Aorta (tissue), 5 donors: ENCODE data around the gene REG1B. TPM values are rescaled to one million over a fixed set of nuclear protein-coding genes. Genes with fewer than 3 reads are reported as not detected.

Experiments
- ATAC-seq: fragments of 200-7000 bp; cut with Tn5 transposase; one replicate; pipeline ENCODE4 v1.9.1; 2022; ENCODE audit warnings: moderate library complexity; ENCODE audit not compliant: low FRiP score
- DNase-seq, 2 donors: peaks; one replicate each; pipeline ENCODE4 v3.0.0-alpha.2; 2020
- H3K27ac ChIP-seq, 2 donors: one replicate each; pipeline ENCODE4 v1.5.1; 2013; ENCODE audit warnings: low read length in 2 of 2, mild to moderate bottlenecking in 2 of 2, moderate library complexity in 2 of 2, control low read depth in 1 of 2, inconsistent platforms in 1 of 2, low read depth in 1 of 2
- H3K27me3 ChIP-seq, 2 donors: one replicate each; pipeline ENCODE4 v1.6.1; 2013; ENCODE audit warnings: control low read depth in 1 of 2, low read length in 1 of 2, mild to moderate bottlenecking in 1 of 2, moderate library complexity in 1 of 2; ENCODE audit not compliant: insufficient read depth in 2 of 2, control insufficient read depth in 1 of 2
- H3K36me3 ChIP-seq, 2 donors: one replicate each; pipeline ENCODE4 v1.6.1; 2013; ENCODE audit warnings: control low read depth in 1 of 2, low read length in 1 of 2, mild to moderate bottlenecking in 1 of 2; ENCODE audit not compliant: insufficient read depth in 2 of 2, control insufficient read depth in 1 of 2
- H3K4me1 ChIP-seq, 2 donors: one replicate each; pipeline ENCODE4 v1.6.1; 2013; ENCODE audit warnings: low read length in 2 of 2, control low read depth in 1 of 2, mild to moderate bottlenecking in 1 of 2, moderate library complexity in 1 of 2; ENCODE audit not compliant: insufficient read depth in 2 of 2, control insufficient read depth in 1 of 2
- H3K4me3 ChIP-seq, 2 donors: one replicate each; pipeline ENCODE4 v1.5.1; 2013; ENCODE audit warnings: low read length in 2 of 2, control low read depth in 1 of 2, mild to moderate bottlenecking in 1 of 2
- H3K9me3 ChIP-seq: one replicate; pipeline ENCODE4 v1.6.1; 2013; ENCODE audit warnings: mild to moderate bottlenecking, low read length; ENCODE audit not compliant: control insufficient read depth
- WGBS, 2 donors: extraction: QIAGEN DNeasy Blood & Tissue Kit; methylation state at CpG; one replicate each; pipeline ENCODE4 v1.1.7; 2013; 5-methylcytosine and 5-hydroxymethylcytosine counted together
- intact Hi-C, 2 donors: fragments of 100-400 bp; cut with DNase I; formaldehyde crosslinking; loops; one replicate each; pipeline versions ENCODE4 v1.14.2 to v1.15.0; 2022
- polyA plus RNA-seq, 2 donors: library from polyadenylated mRNA; stranded (reverse); fragments of 200-250 nt; gene quantifications; one replicate each; pipeline ENCODE4 v1.2.3, GENCODE V29; 2013
- total RNA-seq, 2 donors: library from RNA; stranded (reverse); fragmentation: NEBNext Ultra II Directional; extraction: Animal tissue kit (Norgen Biotek cat#: 25700); gene quantifications; one replicate each; pipeline ENCODE4 v1.2.1, GENCODE V29; 2021
- donor health status: healthy with polysubstance abuse.
- donor health status: Bipolar disorder and iron deficiency.
- donor health status: DM: no; HTN: no; CAD: no.
- donor health status: DM: no; HTN: no; CAD: no.
- donor health status: DM: yes; HTN: yes; CAD: no.

REG1B gene
- total and polyA plus RNA-seq, 4 donors = 3.8 to 16.4 (median 4.9) TPM

DNA sequence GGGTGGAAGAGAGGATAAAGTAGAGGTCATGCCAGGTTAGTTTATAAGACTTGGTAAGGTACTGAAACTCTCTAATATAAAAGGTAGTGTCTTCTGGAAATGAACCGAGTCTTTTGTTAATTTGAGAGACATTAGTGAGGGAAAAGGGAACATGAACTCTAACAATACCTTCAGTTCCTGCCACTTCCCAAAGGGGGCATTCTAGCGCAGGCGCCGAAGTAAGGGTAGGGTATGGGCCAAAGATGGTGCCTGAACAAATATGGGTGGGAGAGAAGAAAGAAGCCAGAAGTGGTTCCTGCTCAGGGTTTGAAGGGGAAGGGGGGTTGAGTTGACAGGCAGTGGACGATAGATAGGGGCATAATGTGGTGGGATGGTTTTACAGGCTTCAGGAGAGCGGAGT lies 10.1 kb upstream of the REG1B start:
- Histone ChIP-seq H3K4me3 (no peak overlapping the region), H3K4me1 (no peaks in the 10 kb centered on the region), H3K27ac (no peak overlapping the region), H3K36me3 (no peaks in the 10 kb centered on the region), H3K9me3 (peaks cover 1% of the 10 kb centered on the region), H3K27me3 (peaks cover 0 to 1% of the 10 kb centered on the region in 2 donors)
- WGBS, 2 donors = 88 to 90% methylated on average over 6 of the region's 6 CpGs
- intact Hi-C loops = no loop called here
- DNase-seq (no peak), ATAC-seq (no peak)

DNA sequence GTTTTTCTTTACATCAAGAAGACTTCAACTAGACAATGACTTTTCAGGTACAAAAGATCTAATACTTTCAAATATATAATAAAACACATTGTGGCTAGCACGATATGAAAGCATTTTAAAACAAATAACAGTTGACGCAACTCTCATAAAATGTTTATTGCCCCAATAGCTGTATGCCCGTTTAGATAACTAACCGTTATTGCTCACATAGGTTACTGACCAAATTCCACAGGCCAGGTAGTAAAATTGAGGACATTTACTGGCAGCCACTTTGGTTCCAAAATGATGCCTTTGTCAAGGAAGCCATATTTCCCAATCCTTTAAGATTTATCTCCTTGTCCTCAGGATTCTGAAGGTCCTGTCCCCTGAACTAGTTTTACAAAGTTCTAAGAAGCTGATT lies 2.9 kb upstream of the REG1B start:
- H3K36me3 ChIP-seq = no peaks in the 10 kb centered on the region
- WGBS, 2 donors = 89 to 90% methylated on average over 4 of the region's 4 CpGs
- H3K4me3 ChIP-seq = no peak overlapping the region
- peaks cover 2% of the 10 kb centered on the region for H3K9me3 ChIP-seq
- no peaks in the 10 kb centered on the region for H3K4me1 ChIP-seq
- peaks cover 0 to 1% of the 10 kb centered on the region in 2 donors for H3K27me3 ChIP-seq
- H3K27ac ChIP-seq = no peak overlapping the region
- DNase-seq = no peak
- intact Hi-C loops = no loop called here
- ATAC-seq = no peak

DNA sequence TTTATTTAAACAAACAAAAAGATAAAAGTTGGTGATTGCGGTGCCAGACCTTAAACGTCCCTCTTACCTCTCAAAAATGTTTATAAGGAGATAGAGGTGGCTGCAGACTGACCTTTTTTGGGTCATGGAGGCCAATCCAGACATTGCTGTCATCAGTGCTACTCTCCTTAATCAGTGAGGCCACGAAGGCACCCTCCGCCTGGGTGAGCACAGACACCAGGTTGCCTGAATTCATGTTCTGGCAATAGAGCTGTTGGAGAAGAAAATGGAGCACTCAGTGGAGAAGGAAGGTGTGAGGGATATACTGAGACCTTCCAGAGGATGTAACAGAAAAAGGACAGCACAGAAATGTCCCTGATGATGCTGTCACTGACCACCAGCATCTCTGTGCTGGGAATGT lies 1.5 kb downstream of the REG1B start:
- no peaks in the 10 kb centered on the region for H3K4me1 ChIP-seq

DNA sequence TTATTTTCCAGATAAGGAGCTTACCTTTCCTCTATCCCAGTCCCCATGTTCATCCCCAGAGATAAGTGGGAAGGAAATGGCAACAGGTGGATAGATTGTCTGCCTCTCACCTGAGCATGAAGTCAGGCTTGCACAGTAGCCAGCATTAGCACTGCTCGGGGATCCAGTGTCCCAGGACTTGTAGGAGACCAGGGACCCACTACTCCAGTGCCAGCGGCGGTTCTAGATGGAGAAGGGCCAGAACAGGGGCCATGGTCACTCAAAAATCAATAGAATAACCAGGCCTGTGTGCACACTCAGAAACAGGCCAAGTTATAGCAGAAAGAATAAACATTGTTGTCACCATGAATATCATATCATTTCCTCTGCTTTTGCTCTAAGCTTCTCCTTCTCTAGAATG lies 2.4 kb downstream of the REG1B start:
- ATAC-seq (no peak), DNase-seq (no peak)
- Histone ChIP-seq H3K27ac (no peak overlapping the region), H3K4me3 (no peak overlapping the region), H3K36me3 (no peaks in the 10 kb centered on the region), H3K4me1 (no peaks in the 10 kb centered on the region), H3K27me3 (no peaks in the 10 kb centered on the region), H3K9me3 (peaks cover 3% of the 10 kb centered on the region)
- intact Hi-C loops = no loop called here
- WGBS, 2 donors = 74 to 82% methylated on average over 3 of the region's 3 CpGs

More for the DNA sequence above, 1.5 kb downstream of the REG1B start:
- Histone ChIP-seq H3K27ac (no peak overlapping the region), H3K9me3 (peaks cover 3% of the 10 kb centered on the region), H3K27me3 (no peaks in the 10 kb centered on the region), H3K4me3 (no peak overlapping the region), H3K36me3 (no peaks in the 10 kb centered on the region)
- DNase-seq (no peak), ATAC-seq (no peak)
- intact Hi-C loops = no loop called here
- WGBS, 2 donors = 63 to 66% methylated on average over 4 of the region's 4 CpGs

DNA sequence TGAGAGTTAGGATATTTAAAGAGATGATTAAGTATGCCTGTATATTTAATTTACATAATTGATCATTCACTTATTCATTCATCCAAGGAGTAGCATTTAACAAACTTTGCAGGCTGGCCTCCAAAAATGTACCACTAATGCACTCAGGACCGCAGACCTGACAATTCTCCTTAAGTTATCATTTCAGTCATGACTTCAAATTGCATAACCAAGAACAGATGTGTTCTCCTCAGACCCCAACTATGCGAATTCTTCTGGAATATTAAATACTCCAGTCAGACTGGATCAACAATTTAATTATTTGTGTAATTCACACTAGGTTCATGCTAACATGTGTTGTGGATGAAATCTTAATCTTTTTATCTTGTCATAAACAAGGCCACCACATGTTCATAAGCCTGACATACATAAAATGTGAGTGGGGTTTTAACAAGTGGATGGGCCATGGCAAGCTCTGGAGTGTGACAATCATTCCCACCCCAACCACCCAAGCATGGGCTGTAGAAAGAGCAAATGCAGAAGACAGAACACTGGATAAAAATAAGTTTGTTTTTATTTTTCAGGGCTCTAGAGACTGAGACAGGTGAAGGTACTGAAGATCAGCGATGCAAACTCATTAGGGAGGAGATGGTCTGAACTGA lies 3.2 kb downstream of the REG1B start:
- Histone ChIP-seq H3K4me3 (no peak overlapping the region), H3K27me3 (no peaks in the 10 kb centered on the region), H3K4me1 (no peaks in the 10 kb centered on the region), H3K27ac (no peak overlapping the region), H3K36me3 (no peaks in the 10 kb centered on the region), H3K9me3 (peaks cover 3% of the 10 kb centered on the region)
- WGBS, 2 donors = 69 to 76% methylated on average over 3 of the region's 3 CpGs
- DNase-seq (no peak), ATAC-seq (no peak)
- intact Hi-C loops = no loop called here

DNA sequence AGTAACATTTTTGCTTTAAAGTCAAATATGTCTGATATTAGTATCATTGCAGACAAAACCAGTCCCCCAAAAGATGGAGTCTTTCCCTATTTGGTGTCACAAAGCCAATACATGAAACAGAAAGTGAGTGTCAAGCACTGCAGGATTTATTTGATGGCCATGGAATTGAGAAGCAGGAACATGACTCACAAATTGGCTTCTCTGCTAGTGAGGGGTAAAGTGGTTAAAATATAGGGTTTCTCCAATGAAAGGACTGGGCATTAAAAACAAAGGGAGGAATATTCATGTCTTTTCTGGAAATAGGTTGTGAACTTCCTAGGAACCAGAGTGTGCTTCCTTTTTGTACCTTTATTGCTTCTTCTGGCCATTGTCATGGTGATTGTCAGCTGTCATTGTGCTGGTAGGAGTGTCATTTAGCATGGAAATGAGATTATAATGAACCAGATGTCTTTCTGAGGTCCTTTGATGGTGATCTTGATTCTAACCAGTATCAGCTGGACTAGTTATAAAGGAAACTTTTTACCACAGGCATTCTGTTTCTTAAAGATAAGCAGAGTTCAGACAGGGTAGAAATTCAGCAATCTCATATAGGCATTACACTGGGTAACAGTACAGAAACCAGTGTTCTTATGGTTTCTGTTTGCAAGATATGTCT lies 4.1 kb downstream of the REG1B start:
- Histone ChIP-seq H3K27me3 (no peaks in the 10 kb centered on the region), H3K36me3 (no peaks in the 10 kb centered on the region), H3K4me3 (no peak overlapping the region), H3K27ac (no peak overlapping the region), H3K9me3 (peaks cover 3% of the 10 kb centered on the region), H3K4me1 (no peaks in the 10 kb centered on the region)
- DNase-seq (no peak), ATAC-seq (no peak)
- intact Hi-C loops = no loop called here

DNA sequence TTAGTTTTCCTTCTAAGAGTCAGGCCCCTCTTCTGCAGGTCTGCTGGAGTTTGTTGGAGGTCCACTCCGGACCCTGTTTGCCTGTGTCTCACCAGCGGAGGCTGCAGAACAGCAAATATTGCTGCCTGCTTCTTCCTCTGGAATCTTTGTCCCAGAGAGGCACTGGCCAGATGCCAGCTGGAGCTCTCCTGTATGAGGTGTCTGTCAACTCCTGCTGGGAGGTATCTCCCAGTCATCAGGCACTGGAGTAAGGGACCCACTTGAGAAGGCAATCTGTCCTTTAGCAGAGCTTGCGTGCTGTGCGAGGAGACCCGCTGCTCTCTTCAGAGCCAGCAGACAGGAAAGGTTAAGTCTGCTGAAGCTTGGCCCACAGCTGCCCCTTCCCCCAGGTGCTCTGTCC lies 4.8 kb downstream of the REG1B start:
- no peaks in the 10 kb centered on the region for H3K36me3 ChIP-seq
- H3K4me3 ChIP-seq = no peak overlapping the region
- WGBS, 2 donors = 86 to 94% methylated on average over 5 of the region's 5 CpGs
- no peak overlapping the region for H3K27ac ChIP-seq
- DNase-seq (peak in 1 of 2 donors; percentile 53), ATAC-seq (no peak)
- no peaks in the 10 kb centered on the region for H3K4me1 ChIP-seq
- intact Hi-C loops = no loop called here
- peaks cover 2% of the 10 kb centered on the region for H3K9me3 ChIP-seq
- no peaks in the 10 kb centered on the region for H3K27me3 ChIP-seq

DNA sequence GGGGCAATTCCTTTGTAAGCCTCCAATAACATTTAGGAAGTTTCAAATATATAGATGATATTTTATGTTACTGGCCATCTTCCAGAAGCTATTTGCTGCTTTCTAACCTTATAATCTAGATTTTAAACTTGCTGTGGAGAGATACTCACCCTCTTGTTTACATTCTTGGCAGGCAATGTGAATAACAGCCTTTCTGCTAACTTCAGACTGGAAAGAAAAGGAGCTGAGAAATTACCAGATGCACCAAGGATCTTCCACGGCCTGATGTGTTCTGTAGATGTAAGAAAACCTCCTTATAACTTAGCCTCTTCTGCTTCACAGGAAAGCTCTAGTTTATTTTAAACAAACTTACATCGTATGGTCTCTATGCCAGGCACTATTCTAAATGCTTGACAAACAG lies 16.7 kb downstream of the REG1B start:
- Histone ChIP-seq H3K9me3 (no peaks in the 10 kb centered on the region), H3K36me3 (no peaks in the 10 kb centered on the region), H3K27ac (no peak overlapping the region), H3K4me3 (no peak overlapping the region), H3K27me3 (no peaks in the 10 kb centered on the region), H3K4me1 (no peaks in the 10 kb centered on the region)
- 75 to 83% methylated on average over 2 of the region's 2 CpGs for WGBS, 2 donors
- ATAC-seq (no peak), DNase-seq (no peak)
- intact Hi-C loops = no loop called here

DNA sequence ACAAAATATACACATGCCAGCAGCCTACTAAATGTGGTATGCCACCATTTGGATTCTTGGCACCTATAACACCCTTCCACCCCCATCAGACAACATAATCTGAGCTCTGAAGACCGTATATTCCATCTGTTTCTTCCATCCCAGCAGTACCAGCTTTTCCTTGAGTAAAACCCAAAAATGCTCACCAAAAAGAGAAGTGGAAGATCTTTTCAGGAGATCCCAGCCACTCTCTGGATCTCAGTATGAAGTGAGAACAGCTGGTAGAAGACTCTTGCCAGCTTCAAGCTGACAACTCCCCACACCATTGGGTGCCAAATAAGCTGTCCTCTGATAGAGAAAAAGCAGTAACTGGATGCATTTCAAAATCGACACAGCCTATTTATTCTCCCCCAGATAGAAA lies 22.6 kb downstream of the REG1B start:
- H3K36me3 ChIP-seq = no peaks in the 10 kb centered on the region

More for the DNA sequence above, 22.6 kb downstream of the REG1B start:
- Histone ChIP-seq H3K4me3 (no peak overlapping the region), H3K4me1 (no peaks in the 10 kb centered on the region), H3K27me3 (no peaks in the 10 kb centered on the region), H3K9me3 (no peaks in the 10 kb centered on the region), H3K27ac (no peak overlapping the region)
- WGBS, 2 donors = 66% methylated on average over 2 of the region's 2 CpGs
- DNase-seq (no peak), ATAC-seq (no peak)
- intact Hi-C loops = no loop called here
